CD14-positive monocyte (primary cell): ENCODE data around the gene PEX5. TPM values are rescaled to one million over a fixed set of nuclear protein-coding genes. Genes with fewer than 3 reads are reported as not detected.
"Not testable (repeated sequence)": the region's sequence is repeated elsewhere in the genome, so short reads cannot be mapped to it uniquely, and the experiment has no call there.

Experiments
- DNase-seq, 3 donors: peaks; one replicate each; pipeline ENCODE4 v3.0.0-alpha.2; 2011 to 2022
- H2AFZ ChIP-seq: 2 replicates; pipeline ENCODE4 v1.6.0; 2012; ENCODE audit warnings: mild to moderate bottlenecking, low read depth, low read length, inconsistent platforms; ENCODE audit not compliant: insufficient read depth, poor library complexity, severe bottlenecking
- H3K27ac ChIP-seq, 2 donors: 1 replicate in 1 of 2; 2 replicates in 1 of 2; pipeline ENCODE4 v1.5.1; 2012 to 2013; ENCODE audit warnings: low read length in 2 of 2, control low read depth in 1 of 2, inconsistent platforms in 1 of 2, low read depth in 1 of 2, mild to moderate bottlenecking in 1 of 2
- H3K27me3 ChIP-seq, 2 donors: one replicate each; pipeline versions ENCODE4 v1.6.0 to v1.6.1; 2011 to 2013; ENCODE audit warnings: low read length in 2 of 2; ENCODE audit not compliant: control insufficient read depth in 2 of 2, insufficient read depth in 2 of 2
- H3K36me3 ChIP-seq, 2 donors: replicated peaks in 1 of 2; 1 replicate in 1 of 2; 2 replicates in 1 of 2; pipeline versions ENCODE4 v1.5.1 to v1.6.1; 2012 to 2013; ENCODE audit warnings: low read length in 2 of 2, control low read depth in 1 of 2, inconsistent platforms in 1 of 2, mild to moderate bottlenecking in 1 of 2; ENCODE audit not compliant: insufficient read depth in 2 of 2, control insufficient read depth in 1 of 2
- H3K4me1 ChIP-seq, 2 donors: 1 replicate in 1 of 2; 2 replicates in 1 of 2; pipeline versions ENCODE4 v1.5.1 to v1.6.1; 2012 to 2013; ENCODE audit warnings: low read length in 2 of 2, control low read depth in 1 of 2, inconsistent platforms in 1 of 2, mild to moderate bottlenecking in 1 of 2, moderate library complexity in 1 of 2; ENCODE audit not compliant: insufficient read depth in 2 of 2, control insufficient read depth in 1 of 2
- H3K4me2 ChIP-seq: replicated peaks from 2 replicates; pipeline ENCODE3; 2012; ENCODE audit warnings: low read length, moderate library complexity, mild to moderate bottlenecking; ENCODE audit not compliant: poor library complexity, severe bottlenecking; ENCODE audit errors: extremely low read depth
- H3K4me3 ChIP-seq, 3 experiments: fragments of 200-600 bp in 1 of 3; sonication (generic) in 1 of 3; replicated peaks in 1 of 3; 1 replicate in 2 of 3; 2 replicates in 1 of 3; pipeline ENCODE4 v1.5.1; 2011 to 2013; ENCODE audit warnings: low read length in 3 of 3, mild to moderate bottlenecking in 3 of 3, control low read depth in 2 of 3, low read depth in 2 of 3, inconsistent platforms in 1 of 3, moderate library complexity in 1 of 3
- H3K79me2 ChIP-seq: 2 replicates; pipeline ENCODE4 v1.6.0; 2012; ENCODE audit warnings: mild to moderate bottlenecking, control low read depth, inconsistent platforms, low read length, moderate library complexity; ENCODE audit not compliant: insufficient read depth
- H3K9ac ChIP-seq: 2 replicates; pipeline ENCODE4 v1.6.0; 2017; ENCODE audit warnings: low read length, mild to moderate bottlenecking; ENCODE audit not compliant: insufficient read depth, poor library complexity, severe bottlenecking
- H3K9me3 ChIP-seq, 2 donors: replicated peaks in 1 of 2; 1 replicate in 1 of 2; 2 replicates in 1 of 2; pipeline versions ENCODE4 v1.5.1 to v1.6.1; 2012 to 2013; ENCODE audit warnings: low read length in 2 of 2, control low read depth in 1 of 2; ENCODE audit not compliant: control insufficient read depth in 1 of 2, insufficient read depth in 1 of 2
- H4K20me1 ChIP-seq: 2 replicates; pipeline ENCODE4 v1.6.0; 2012; ENCODE audit warnings: mild to moderate bottlenecking, low read length, control low read depth, moderate library complexity; ENCODE audit not compliant: insufficient read depth
- H3K27ac Mint-ChIP-seq, 7 donors: one replicate each; pipeline ENCODE4 v1.8.0; 2020; ENCODE audit warnings: mild to moderate bottlenecking in 7 of 7, mixed read lengths in 7 of 7, moderate library complexity in 6 of 7, inconsistent platforms in 2 of 7
- H3K27me3 Mint-ChIP-seq, 3 donors: one replicate each; pipeline ENCODE4 v1.8.0; 2021 to 2022; ENCODE audit warnings: low read depth in 3 of 3, mild to moderate bottlenecking in 3 of 3, mixed read lengths in 3 of 3, moderate library complexity in 3 of 3, inconsistent platforms in 1 of 3
- H3K36me3 Mint-ChIP-seq, 2 donors: one replicate each; pipeline ENCODE4 v1.8.0; 2020; ENCODE audit warnings: mixed read lengths in 2 of 2, inconsistent platforms in 1 of 2, mild to moderate bottlenecking in 1 of 2
- H3K4me1 Mint-ChIP-seq: one replicate; pipeline ENCODE4 v1.8.0; 2020; ENCODE audit warnings: mild to moderate bottlenecking, mixed read lengths
- H3K4me3 Mint-ChIP-seq, 2 donors: one replicate each; pipeline ENCODE4 v1.8.0; 2020; ENCODE audit warnings: mild to moderate bottlenecking in 2 of 2, mixed read lengths in 2 of 2, moderate library complexity in 1 of 2
- H3K9me3 Mint-ChIP-seq, 7 donors: one replicate each; pipeline ENCODE4 v1.8.0; 2020 to 2022; ENCODE audit warnings: mixed read lengths in 7 of 7, mild to moderate bottlenecking in 6 of 7, moderate library complexity in 6 of 7, inconsistent platforms in 2 of 7
- WGBS: methylation state at CpG from one replicate; pipeline ENCODE4 v1.1.5; 2013; ENCODE audit warnings: missing lambda C conversion rate; ENCODE audit not compliant: insufficient coverage; 5-methylcytosine and 5-hydroxymethylcytosine counted together
- intact Hi-C, 2 donors: fragments of 100-400 bp; cut with micrococcal nuclease; formaldehyde crosslinking; loops; one replicate each; pipeline versions ENCODE4 v1.15.0 to v1.15.1; 2023
- polyA plus RNA-seq, 3 donors: library from polyadenylated mRNA; depleted of rRNA in 1 of 3; unstranded in 2 of 3; stranded (reverse) in 1 of 3; fragments of 300-500 nt in 2 of 3; fragments of >200 nt in 1 of 3; fragmentation: Illumina TruSeq in 2 of 3; gene quantifications; 1 replicate in 2 of 3; 2 replicates in 1 of 3; pipeline ENCODE4 v1.2.3, GENCODE V29; 2012 to 2021
- TF ChIP-seq, protein P1 (sequence below): fragments of 200-600 bp; IDR thresholded peaks from one replicate; pipeline ENCODE4 v1.8.0; 2022; ENCODE audit warnings: antibody characterized with exemption, mild to moderate bottlenecking

The PEX5 gene
- polyA plus RNA-seq, 3 donors, result 4.3 to 11.3 (median 7.1) TPM

DNA sequence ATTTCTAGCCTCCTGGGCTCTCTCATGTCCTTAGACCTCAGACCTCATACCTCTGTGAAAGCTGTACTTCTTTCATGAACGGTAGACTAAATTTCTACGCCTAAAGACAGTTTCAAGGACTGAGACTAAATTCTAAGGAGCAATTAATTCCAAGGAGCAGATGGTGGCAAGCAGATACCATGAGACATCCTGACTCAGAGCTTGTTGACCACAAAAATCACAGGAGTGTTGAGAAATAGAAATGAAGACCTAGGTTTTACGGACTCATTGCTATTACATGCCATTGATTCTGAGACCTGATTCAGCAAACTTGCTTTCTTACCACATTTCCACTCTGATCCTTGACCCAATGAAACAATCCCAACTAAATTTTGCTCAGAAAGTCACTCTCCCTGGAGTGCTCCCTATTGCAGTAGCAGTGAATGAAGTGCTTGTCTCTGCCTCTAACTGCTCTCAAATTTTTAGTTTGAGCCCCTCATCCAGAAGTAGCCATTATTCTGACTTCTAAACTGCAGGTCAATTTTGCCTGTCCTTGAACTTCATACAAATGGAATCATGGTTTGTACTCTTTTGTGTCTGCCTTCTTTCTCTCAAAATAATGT, 52.0 kb downstream of the PEX5 start:
- Histone ChIP-seq H3K9me3 (peaks cover 0 to 5% of the 10 kb centered on the region in 2 donors), H3K36me3 (no peaks in the 10 kb centered on the region), H3K9ac (no peak overlapping the region), H3K27ac (no peak overlapping the region), H3K4me2 (no peak overlapping the region), H4K20me1 (no peaks in the 10 kb centered on the region), H3K79me2 (no peaks in the 10 kb centered on the region), H3K4me1 (no peaks in the 10 kb centered on the region), H3K27me3 (no peaks in the 10 kb centered on the region), H3K4me3 (no peak overlapping the region), H2AFZ (no peak overlapping the region)
- Mint-ChIP-seq H3K27ac (no peak overlapping the region), H3K4me1 (no peaks in the 10 kb centered on the region), H3K9me3 (peaks cover 0 to 6% (median 0%) of the 10 kb centered on the region in 7 donors), H3K4me3 (no peak overlapping the region), H3K36me3 (no peaks in the 10 kb centered on the region), H3K27me3 (peaks cover 0 to 3% (median 3%) of the 10 kb centered on the region in 3 donors)
- TF ChIP-seq, protein P1, sequence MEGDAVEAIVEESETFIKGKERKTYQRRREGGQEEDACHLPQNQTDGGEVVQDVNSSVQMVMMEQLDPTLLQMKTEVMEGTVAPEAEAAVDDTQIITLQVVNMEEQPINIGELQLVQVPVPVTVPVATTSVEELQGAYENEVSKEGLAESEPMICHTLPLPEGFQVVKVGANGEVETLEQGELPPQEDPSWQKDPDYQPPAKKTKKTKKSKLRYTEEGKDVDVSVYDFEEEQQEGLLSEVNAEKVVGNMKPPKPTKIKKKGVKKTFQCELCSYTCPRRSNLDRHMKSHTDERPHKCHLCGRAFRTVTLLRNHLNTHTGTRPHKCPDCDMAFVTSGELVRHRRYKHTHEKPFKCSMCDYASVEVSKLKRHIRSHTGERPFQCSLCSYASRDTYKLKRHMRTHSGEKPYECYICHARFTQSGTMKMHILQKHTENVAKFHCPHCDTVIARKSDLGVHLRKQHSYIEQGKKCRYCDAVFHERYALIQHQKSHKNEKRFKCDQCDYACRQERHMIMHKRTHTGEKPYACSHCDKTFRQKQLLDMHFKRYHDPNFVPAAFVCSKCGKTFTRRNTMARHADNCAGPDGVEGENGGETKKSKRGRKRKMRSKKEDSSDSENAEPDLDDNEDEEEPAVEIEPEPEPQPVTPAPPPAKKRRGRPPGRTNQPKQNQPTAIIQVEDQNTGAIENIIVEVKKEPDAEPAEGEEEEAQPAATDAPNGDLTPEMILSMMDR, result no peak
- no peak for DNase-seq
- no CpG with 5 or more reads among the region's 3 CpGs for WGBS
- intact Hi-C loops, result no loop called here

DNA sequence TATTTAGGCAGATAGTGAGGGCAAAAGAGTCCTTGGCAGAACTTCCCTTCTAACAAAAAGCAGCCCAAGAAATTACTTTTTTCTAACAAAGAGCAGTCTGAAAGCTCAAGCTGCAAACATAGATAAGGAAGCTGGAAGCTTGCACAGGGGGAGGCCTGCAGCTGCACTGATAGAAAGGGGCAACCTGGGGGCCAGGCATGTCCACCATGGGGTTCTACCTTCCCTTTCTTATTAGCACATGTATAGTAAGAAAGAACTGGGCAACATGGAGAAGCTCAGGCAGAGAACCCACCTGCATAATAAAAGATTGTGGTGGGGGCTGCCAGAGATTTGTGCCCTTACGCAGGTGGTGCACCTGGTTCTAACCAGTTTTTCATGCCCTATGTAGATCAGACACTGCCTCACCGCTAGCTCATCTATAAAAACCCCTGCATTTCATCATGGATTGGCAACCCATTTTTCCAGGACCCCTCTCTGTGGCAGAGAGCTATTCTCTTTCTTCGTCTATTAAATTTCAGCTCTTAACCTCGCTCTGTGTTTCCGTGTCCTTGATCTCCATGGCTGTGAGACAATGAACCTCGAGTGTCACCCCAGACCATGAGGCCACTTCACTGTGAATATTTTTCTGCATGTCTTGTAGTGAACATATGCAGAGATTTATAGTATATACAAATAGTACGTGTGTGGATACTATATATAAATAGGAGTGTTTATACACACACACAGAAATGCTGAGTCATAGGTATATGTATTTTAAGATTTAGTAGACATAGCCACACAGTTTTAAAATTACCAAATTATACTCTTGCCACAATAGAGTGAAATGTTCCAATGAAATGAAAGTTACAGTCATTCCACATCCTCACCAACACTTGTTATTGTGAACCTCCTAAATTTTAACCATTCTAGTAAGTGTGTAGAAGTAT, 53.0 kb downstream of the PEX5 start:
- TF ChIP-seq, protein P1, result no peak
- peaks cover 0 to 6% (median 2%) of the 10 kb centered on the region in 7 donors for H3K9me3 Mint-ChIP-seq
- no peaks in the 10 kb centered on the region for H4K20me1 ChIP-seq
- H2AFZ ChIP-seq, result no peak overlapping the region
- H3K9ac ChIP-seq, result no peak overlapping the region
- no peaks in the 10 kb centered on the region for H3K36me3 ChIP-seq
- H3K27me3 Mint-ChIP-seq, result peaks cover 0 to 3% (median 3%) of the 10 kb centered on the region in 3 donors
- no peak overlapping the region for H3K27ac Mint-ChIP-seq
- no peaks in the 10 kb centered on the region for H3K79me2 ChIP-seq
- H3K27ac ChIP-seq, result no peak overlapping the region
- 97% methylated on average over 6 of the region's 7 CpGs for WGBS
- no peaks in the 10 kb centered on the region for H3K4me1 ChIP-seq
- H3K4me3 ChIP-seq, result no peak overlapping the region
- no peak for DNase-seq
- intact Hi-C loops, result no loop called here
- peaks cover 0 to 5% of the 10 kb centered on the region in 2 donors for H3K9me3 ChIP-seq
- H3K27me3 ChIP-seq, result no peaks in the 10 kb centered on the region
- no peaks in the 10 kb centered on the region for H3K4me1 Mint-ChIP-seq
- H3K36me3 Mint-ChIP-seq, result no peaks in the 10 kb centered on the region
- no peak overlapping the region for H3K4me2 ChIP-seq
- H3K4me3 Mint-ChIP-seq, result no peak overlapping the region

DNA sequence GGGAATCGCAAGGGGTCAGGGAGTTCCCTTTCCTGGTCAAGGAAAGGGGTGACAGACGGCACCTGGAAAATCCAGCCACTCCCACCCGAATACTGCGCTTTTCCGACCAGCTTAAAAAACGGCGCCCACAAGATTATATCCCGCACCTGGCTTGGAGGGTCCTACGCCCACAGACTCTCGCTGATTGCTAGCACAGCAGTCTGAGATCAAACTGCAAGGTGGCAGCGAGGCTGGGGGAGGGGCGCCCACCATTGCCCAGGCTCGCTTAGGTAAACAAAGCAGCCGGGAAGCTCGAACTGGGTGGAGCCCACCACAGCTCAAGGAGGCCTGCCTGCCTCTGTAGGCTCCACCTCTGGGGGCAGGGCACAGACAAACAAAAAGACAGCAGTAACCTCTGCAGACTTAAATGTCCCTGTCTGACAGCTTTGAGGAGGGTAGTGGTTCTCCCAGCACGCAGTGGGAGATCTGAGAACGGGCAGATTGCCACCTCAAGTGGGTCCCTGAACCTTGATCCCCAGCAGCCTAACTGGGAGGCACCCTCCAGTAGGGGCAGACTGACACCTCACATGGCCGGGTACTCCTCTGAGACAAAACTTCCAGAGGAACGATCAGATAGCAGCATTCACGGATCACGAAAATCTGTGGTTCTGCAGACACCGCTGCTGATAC, 62.0 kb downstream of the PEX5 start:
- H4K20me1 ChIP-seq, H3K4me2 ChIP-seq, H3K9ac ChIP-seq, H3K27ac Mint-ChIP-seq, H3K27me3 Mint-ChIP-seq, H3K4me3 Mint-ChIP-seq, H3K4me1 Mint-ChIP-seq, H3K36me3 ChIP-seq, H3K4me3 ChIP-seq, DNase-seq, intact Hi-C loops, H3K36me3 Mint-ChIP-seq, H3K27ac ChIP-seq, H3K79me2 ChIP-seq, H3K4me1 ChIP-seq, H3K27me3 ChIP-seq, H2AFZ ChIP-seq: not testable (repeated sequence)
- WGBS, result 91% methylated on average over 11 of the region's 22 CpGs
- H3K9me3 Mint-ChIP-seq, result peaks cover 8 to 32% (median 18%) of the 10 kb centered on the region in 7 donors
- peaks cover 0 to 12% of the 10 kb centered on the region in 2 donors for H3K9me3 ChIP-seq
